T-helper 2 cell treated with Interferon-gamma antibody and Interleukin-4, amounts not matched to agents 100 ng/mL and 5 ng/mL, for 36 hours (primary cell): ENCODE results near the gene DHDDS. TPM values are rescaled to one million over a fixed set of nuclear protein-coding genes. Genes with fewer than 3 reads are reported as not detected.
"Not testable (repeated sequence)": the region's sequence is repeated elsewhere in the genome, so short reads cannot be mapped to it uniquely, and the experiment has no call there.

Experiments used
- intact Hi-C: fragments of 100-400 bp; cut with micrococcal nuclease; formaldehyde crosslinking; loops from one replicate; pipeline ENCODE4 v1.15.1; 2023
- total RNA-seq: library from RNA; stranded (reverse); gene quantifications from 2 replicates; pipeline ENCODE4 v1.2.3, GENCODE V29; 2022

Gene DHDDS
- total RNA-seq, 1 donor from 2014 or later = 60.8 TPM

DNA sequence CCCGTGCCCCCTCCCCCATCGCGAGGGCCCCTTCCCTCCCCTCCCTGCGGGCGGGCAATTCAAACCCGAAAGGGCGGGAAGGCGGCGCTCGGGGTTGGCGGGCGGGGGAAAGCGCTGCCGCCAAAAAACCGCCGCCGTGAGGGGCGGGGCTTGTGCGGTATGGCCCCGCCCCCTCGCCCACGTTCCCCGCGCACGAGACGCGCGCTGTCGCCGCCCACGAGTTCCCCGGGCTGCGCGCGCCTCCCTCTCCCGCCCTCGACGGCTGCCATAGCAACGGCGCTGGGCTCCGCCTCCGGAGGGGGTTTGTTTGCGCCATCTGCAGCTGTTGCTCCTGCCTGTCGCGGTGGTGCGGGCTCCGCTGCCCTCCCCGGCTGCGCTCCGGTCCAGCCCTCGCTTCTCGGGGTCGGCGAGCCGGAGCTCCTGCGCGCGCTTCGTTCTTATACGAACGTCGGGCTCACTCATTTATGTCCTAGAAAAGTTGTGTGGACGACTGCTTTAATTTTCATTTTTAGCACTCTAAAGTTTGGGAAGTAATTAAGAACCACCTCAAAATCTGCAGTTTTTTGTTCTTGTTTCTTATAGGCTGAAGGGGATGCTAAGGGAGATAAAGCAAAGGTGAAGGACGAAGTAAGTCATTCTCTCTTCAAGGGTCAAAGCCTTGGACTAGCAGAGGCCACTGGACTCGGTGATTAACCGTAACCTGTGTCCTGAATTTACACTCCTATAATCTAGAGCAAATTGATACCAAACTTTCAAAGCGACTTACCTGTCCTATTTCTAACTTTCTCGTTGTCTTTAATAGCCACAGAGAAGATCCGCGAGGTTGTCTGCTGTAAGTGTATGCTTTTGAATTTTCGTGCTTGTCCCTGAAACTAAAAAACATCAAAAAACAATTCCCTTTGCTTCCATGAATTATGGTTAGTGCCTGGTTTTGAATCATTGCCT is 41.1 kb downstream of the DHDDS start:
- intact Hi-C loops = loop anchor here (1.0 to 5.0 kb wide), 8 partner anchors 27 to 1041 kb away; partner anchors contain the start of genes DHDDS, MACO1, PDIK1L and UBXN11

DNA sequence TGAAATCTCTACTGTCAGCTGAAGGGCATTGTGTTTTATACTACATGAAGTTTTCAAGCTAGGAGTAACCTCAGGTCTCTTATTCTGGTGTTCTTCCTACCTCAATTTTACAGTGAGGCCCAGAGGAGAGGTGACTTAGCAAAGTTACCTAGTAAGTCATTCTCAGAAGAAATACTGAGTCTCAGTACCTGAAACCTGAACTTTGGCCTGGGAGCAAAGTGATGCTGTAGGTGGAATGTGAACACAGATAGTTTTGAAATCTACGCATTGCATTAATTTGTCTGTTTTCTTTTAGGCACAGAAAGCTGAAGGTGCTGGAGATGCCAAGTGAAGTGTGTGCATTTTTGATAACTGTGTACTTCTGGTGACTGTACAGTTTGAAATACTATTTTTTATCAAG is 42.7 kb downstream of the DHDDS start:
- intact Hi-C loops = loop anchor here (5.0 kb wide), 3 partner anchors 198 to 1043 kb away; partner anchors contain the start of gene MACO1

DNA sequence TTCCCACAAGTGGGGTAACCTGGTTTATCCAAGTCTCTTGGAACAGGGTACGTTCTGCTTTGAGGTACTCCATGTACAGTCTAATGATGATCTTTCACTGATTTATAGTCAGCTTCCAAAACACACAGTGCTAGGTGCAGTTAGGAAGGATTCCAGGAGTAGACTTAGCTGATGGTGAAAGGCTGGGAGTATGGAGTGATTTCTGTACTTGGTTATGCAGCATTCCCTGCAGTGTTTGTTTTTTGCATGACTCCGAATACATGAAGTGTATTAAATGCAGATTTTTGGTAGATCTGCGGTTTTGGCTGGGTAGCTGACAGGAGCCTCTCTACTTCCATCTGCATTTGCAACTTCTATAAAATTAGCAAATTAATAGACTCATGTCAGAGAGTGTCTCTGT is 43.9 kb downstream of the DHDDS start:
- intact Hi-C loops = no loop called here

DNA sequence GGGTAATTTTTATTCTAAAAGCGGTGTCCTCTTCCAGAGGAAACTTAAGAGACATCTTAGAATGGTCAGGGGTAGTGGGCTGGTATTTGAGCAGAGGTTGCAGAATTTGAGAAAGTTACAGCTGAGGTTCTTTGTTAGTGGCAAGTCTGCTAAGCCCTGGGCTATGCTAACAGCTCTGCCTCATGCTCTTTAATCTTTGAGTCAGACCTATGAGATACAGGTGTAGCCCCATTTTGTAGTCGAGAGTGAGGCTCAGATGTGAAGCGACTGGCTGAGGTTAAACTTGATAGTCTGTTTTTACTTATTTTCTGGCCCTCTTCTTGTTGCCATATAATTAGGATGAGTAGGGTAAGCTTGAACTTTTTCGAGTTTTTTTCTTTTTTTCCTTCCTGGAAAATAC is 44.8 kb downstream of the DHDDS start:
- intact Hi-C loops = no loop called here

DNA sequence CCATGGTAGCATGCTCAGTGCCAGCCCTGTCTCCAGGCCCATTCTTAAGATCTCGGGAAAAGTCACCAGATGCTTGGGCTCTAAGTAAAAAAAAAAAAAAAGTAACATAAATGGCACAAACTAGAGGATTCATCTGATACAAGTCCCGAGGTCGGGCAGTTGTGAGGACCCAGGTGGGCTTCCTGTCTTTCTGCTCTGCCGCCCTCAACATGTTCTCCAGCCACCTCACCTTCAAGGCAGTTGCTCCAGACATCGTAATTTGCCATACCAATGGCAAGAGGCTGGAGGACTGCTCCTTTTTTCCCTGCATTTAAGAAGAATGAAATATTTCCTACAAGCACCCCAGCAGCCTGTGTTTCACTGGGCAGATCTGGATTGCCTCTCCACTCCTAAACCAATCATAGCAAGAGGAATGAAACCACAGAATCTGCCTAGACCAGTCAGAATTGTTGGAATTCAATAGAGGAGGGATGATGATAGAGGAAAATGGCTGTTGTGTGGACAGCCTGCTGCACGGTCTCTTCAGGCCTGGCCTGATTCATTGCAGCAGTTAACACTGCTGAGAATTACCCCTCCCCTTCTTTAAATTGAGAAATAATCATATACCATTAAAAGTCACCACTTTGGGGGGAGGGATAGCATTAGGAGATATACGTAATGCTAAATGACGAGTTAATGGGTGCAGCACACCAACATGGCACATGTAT is 45.5 kb downstream of the DHDDS start:
- intact Hi-C loops = no loop called here

DNA sequence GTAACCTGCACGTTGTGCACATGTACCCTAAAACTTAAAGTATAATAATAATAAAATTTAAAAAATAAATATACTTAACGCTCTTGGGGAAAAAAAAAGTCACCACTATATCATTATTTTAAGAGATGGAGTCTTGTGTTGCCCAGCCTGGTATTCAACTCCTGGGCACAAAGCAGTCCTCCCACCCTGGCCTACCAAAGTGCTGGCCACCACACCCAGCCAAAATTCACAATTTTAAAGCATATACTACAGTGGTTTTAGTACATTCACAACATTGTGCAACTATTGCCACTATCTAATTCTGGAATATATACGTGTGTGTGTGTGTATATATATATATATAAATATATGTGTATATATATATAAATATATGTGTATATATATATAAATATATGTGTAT is 46.0 kb downstream of the DHDDS start:
- intact Hi-C loops = no loop called here

DNA sequence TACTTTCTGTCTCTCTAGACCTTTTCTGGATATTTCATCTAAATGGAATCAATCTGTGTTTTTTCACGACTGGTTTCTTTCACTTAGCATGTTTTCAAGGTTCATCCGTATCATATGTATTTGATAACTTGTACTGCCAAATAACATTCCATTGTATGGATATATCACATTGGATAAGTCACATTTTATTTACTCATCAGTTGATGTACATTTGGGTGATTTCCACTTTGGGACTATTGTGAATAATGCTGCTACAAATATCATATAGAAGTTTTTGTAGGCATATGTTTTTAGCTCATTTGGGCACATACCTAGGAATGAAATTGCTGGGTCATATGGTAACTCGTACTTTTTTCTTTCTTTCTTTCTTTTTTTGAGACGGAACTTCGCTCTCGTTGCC is 46.9 kb downstream of the DHDDS start:
- intact Hi-C loops = no loop called here

DNA sequence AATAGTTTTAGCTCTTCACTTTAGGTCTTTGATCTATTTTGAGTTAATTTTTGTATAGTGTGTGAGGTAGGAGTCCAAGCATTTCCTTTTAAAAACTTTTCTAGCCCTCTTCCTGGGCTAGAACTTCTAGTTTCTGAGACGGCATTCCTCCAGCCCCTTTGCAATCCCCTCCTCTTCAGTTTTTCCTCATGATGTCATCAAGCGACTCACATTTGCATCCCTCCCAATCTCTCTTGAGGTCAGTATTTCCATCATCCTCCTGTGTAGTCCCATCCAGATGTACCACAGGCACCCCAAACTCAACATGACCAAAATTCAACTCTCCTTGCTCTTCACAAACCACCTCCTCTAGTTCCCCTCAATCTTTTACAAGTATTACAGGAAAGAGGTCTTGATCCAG is 50.8 kb downstream of the DHDDS start:
- intact Hi-C loops = no loop called here

DNA sequence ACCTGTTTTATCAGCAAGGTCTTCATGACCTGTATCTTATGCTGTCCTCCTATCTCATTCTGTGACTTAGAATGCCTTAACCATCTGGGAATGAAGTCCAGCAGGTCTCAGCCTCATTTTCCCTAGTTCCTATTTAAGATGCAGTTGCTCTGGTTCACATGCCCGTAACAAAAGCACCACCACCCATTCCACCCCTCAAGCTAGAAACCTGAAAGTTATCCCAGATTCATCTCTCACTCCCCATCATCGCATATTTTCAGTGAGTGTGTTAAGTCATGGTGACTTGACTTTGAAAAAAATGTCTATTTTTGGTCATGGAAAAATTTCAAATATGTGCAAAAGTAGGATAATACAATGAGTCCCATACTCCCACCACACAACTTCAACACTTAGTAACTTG is 51.9 kb downstream of the DHDDS start:
- intact Hi-C loops = no loop called here

DNA sequence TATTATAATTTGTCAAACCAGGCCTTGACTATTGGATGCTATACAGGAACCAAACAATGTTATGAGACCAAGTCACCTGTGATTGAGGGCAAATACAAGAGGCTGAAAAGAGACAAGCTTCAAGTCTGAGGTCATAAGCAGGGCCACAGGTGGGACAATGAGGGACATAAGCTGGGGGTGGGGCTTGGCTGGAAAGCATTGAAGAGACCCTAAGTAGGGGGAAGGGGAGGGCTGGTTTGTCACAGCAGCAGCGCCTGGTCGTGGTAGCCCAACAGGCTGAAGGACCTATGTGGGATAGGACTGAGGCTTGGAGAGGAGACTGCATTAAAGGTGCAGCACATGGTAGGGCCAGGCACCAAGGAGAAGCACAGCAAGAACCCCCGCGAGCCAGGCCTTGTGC is 58.0 kb downstream of the DHDDS start:
- intact Hi-C loops = no loop called here

DNA sequence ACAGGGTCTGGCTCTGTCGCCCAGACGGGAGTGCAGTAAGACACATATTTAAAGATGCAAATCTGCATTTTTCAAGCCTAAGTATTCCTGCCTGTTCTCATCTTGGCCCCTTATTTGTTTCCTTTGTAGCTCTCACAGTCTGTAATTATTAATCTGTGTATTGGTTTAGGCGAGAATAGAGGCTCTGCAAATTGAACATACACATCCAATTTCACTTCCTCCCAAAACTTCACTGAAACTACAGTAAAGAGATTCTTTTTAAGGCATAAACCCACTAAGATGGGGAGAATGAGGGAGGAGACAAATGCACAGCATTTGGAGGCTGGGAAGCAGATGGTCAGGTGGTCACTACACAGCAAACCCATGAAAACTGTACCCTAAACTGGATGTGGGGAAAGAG is 61.1 kb downstream of the DHDDS start:
- intact Hi-C loops = no loop called here

DNA sequence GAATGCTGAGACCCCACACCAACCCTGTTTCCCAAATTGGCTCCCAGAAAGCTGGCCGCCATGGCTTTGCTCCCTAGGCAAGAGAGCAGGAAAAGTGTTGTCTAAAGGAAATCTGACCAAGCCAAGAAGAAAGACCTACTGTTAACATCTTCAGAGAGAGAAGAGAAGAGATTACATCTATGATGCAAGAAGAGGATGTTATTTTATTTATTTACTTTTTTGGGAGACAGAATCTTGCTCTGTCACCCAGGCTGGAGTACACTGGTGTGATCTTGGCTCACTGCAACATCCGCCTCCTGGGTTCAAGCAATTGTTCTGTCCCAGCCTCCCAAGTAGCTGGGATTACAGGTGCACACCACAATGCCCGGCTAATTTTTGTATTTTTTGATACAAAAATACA is 61.8 kb downstream of the DHDDS start:
- intact Hi-C loops = no loop called here

DNA sequence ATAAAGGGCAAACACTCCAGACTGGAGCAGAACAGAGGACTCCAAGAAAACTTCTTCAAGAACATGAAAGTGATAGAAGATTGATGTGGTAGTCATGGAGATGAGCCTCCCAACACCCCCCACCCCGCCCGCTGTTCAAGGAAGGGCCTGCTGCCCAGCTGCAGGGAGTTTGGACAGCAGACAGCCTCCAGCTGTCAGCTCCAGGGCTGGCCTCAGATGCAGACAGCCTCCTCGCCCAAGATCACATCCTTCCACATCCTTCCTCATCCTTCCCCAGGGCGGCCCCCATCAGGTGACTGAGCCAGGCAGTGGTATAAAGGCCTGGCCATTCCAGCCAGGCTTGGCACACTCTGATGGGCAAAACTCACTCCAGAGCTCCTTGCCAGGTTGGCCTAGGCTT is 64.7 kb downstream of the DHDDS start:
- intact Hi-C loops = no loop called here

DNA sequence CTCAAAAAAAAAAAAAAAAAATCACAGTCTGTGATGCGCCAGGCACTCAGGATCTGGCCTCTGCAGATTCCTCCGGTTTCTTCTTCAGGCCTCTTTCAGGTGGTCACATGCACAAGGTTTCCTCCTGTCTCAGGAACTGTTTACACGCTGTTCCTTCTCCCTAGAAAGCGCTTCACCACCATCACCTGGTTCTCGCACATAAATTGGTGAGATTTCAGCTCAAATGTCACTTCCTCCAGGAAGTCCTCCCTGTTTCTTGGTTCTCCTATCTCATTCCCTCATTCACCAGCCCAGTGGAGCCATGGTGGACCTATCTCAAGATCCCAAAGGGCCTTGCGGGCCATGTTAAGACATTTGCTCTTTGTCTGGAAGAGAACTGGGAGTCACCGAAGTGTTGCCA is 66.8 kb downstream of the DHDDS start:
- intact Hi-C loops = no loop called here

DNA sequence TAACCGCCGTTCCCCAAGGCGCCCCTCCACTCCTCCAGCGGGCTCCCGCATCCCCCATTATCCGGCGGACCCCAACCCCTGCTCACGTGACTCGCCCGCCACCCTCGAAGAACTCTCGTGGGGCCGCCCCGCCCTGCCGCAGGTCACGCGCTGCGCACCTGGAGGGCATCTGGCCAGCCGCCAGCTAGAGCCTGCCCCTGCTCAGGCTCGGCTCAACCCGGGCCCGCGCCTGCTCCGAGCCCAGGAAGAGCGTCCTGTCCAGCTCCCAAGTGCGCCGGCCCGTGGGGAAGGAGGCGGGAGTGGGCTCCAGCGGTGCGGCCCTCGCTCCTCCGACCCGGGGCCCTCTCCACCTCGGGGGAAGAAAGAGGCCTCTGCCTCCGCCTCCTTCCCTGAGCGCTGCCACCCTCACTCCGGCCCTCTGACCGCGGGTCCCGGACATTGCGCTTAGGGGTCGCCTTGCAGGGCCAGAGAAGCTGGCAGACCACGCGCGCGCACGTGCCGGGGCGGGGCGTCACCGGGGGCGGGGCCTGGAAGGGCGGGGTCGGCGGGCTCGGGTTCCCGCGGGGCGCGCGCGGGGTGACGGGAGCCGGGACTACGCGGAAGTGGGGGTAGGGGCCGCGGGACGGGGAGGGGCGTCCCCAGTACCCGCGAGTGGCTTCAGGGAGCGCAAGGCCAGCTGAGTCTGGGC is 68.5 kb downstream of the DHDDS start:
- intact Hi-C loops = loop anchor here (1.0 to 2.0 kb wide), 4 partner anchors 27 to 288 kb away; no protein-coding TSS in a partner anchor

DNA sequence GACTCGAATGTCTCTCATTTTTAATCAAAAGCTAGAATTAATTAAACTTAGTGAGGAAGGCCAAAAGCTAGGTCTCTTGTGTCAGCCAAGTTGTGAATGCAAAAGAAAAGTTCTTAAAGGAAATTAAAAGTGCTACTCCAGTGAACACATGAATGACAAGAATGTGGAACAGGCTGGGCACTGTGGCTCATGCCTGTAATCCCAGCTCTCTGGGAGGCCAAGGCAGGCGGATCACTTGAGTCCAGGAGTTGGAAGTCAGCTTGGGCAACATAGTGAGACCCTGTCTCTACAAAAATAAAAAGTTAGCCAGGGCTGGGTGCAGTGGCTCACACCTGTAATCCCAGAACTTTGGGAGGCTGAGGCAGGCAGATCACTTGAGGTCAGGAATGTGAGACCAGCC is 78.6 kb downstream of the DHDDS start:
- intact Hi-C loops = not testable (repeated sequence)

DNA sequence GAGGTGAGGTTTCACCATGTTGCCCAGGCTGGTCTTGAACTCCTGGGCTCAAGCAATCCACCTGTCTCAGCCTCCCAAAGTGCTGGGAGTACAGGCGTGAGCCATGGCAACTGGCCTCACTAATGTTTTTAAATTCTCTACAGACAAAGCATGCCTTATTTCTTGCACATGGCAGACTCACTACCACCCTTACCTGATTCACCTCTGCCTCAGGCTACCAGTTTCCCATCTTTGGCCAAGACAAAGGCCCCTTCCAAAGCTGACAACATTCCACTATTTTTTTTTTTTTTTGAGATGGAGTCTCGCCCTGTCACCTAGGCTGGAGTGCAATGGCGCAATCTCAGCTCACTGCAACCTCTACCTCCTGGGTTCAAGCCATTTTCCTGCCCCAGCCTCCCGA is 83.7 kb downstream of the DHDDS start:
- intact Hi-C loops = not testable (repeated sequence)

DNA sequence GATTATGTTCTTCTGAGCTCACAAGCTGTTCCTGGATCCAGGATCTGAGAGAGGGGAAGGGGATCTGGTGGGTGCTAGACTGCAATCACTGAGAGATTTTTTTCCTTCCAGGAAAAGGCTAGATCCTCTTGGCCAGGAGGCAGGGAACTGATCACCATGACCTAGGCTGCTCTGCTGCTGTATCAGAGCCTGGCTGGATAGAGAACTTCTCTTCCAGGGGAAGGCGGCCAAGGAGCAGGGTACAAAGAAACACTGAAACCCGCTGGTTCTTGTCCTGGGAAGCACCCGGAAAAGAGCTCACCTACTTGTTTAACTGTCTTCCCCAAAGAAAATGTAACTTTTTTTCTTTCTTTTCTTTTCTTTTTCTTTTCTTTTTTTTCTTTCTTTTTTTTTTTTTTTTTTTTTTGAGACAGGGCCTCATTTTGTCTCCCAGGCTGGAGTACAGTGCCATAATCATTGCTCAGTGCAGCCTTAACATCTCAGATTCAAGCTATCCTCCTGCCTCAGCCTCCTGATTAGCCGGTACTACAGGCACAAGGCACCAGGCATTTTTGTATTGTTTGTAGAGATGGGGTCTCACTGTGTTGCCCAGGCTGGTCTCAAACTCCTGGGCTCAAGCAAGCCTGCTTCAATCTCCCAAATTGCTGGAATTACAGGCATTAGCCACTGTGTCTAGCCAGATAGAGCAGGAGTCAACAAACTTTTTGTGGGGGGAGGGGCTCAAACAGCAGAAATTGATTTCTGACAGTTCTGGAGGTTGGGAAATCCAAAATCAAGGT is 85.1 kb downstream of the DHDDS start:
- intact Hi-C loops = no loop called here

DNA sequence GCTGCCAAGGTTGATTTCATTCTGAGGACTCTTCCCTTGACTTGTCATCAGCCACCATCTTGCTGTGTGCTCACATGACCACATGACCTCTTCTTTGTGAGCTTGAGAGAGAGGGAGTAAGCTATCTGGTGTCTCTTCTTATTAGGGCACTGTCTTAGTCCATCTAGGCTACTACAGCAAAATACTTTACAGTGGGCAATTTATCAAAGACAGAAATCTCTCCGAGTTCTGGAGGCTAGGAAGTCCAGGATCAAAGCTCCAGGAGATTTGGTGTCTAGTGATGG is 85.6 kb downstream of the DHDDS start:
- intact Hi-C loops = no loop called here

DNA sequence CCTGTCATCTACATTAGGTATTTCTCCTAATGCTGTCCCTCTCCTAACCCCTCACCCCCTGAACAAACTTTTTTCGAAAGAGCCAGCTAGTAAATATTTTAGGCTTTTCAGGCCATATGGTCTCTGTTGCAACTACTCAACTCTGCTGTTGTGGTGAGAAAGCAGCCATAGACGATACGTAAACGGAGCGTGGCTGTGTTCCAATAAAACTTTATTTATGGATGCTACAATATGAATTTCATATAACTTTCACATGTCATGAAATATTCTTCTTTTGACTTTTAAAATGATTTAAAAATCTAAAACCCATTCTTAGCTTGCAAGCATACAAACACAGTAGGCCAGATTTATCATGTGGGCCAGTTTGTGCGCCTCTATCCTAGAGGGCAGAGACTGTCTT is 86.2 kb downstream of the DHDDS start:
- intact Hi-C loops = no loop called here

DNA sequence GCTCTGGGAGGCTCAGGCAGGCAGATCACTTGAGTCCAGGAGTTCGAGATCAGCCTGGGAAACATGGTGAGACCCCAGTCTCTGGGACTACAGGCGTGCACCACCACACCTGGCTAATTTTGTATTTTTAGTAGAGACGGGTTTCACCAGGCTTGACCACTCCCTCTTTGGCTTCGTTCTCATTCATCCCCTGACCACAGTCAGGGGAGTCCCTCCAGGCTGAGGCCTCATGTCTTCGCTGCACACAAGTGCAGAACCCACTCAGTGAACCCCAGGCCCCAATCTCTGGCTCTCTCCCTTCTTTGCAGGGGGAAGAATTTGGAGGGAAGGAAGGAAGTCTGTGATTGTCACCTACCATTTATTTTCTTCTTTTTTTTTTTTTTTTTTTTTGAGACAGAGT is 88.2 kb downstream of the DHDDS start:
- intact Hi-C loops = no loop called here
